A673 (cell line): Measurements from ENCODE around the gene ALLC.

Experiments used
- EZH2 ChIP-seq: fragments of 200-600 bp; sonication (generic); IDR thresholded peaks from 2 replicates; pipeline ENCODE4 v1.6.1; 2017; ENCODE audit warnings: borderline replicate concordance, low read depth, mild to moderate bottlenecking, mixed read lengths, antibody characterized with exemption, low read length; ENCODE audit not compliant: poor library complexity, severe bottlenecking
- TF ChIP-seq, protein P1 (sequence below): fragments of 300-800, 200-600 bp; sonication (generic); conservative IDR thresholded peaks from 2 replicates; pipeline ENCODE4 v1.5.1; 2017; ENCODE audit warnings: low read depth, mild to moderate bottlenecking, antibody characterized with exemption, low read length, moderate library complexity, mixed read lengths

DNA sequence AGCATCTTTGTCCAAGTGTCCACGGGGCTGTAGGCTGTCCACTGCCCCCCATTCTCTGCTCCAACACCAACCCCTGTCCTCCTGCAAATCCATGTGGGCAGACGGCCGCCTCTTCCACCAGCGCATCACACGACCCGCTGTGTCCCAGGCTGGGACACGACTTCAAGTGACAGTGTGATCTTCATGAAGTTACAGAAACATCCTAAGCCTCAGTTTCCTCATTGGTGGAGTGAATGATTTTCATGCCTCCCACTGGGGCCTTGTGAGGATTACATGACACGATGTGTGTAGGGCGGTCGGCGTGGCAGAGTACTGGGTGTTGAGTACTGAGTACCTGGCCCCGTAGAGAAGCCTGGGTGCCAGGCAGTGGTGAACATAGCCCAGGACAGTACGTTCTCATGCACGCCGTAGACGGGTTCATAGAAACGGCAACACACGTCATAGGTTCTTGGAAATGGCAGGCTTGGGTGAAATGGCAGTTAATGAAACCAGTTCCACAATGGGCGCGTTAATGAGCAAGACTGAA lies 9.3 kb upstream of the ALLC start:
- TF ChIP-seq, protein P1, sequence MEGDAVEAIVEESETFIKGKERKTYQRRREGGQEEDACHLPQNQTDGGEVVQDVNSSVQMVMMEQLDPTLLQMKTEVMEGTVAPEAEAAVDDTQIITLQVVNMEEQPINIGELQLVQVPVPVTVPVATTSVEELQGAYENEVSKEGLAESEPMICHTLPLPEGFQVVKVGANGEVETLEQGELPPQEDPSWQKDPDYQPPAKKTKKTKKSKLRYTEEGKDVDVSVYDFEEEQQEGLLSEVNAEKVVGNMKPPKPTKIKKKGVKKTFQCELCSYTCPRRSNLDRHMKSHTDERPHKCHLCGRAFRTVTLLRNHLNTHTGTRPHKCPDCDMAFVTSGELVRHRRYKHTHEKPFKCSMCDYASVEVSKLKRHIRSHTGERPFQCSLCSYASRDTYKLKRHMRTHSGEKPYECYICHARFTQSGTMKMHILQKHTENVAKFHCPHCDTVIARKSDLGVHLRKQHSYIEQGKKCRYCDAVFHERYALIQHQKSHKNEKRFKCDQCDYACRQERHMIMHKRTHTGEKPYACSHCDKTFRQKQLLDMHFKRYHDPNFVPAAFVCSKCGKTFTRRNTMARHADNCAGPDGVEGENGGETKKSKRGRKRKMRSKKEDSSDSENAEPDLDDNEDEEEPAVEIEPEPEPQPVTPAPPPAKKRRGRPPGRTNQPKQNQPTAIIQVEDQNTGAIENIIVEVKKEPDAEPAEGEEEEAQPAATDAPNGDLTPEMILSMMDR: no peak
- no peak for TF ChIP-seq EZH2
